ENCODE results near the gene ZNF615.
A peak's percentile ranks its signal among the peaks of the same experiment; 100 is the strongest.

ZNF615 gene

DNA sequence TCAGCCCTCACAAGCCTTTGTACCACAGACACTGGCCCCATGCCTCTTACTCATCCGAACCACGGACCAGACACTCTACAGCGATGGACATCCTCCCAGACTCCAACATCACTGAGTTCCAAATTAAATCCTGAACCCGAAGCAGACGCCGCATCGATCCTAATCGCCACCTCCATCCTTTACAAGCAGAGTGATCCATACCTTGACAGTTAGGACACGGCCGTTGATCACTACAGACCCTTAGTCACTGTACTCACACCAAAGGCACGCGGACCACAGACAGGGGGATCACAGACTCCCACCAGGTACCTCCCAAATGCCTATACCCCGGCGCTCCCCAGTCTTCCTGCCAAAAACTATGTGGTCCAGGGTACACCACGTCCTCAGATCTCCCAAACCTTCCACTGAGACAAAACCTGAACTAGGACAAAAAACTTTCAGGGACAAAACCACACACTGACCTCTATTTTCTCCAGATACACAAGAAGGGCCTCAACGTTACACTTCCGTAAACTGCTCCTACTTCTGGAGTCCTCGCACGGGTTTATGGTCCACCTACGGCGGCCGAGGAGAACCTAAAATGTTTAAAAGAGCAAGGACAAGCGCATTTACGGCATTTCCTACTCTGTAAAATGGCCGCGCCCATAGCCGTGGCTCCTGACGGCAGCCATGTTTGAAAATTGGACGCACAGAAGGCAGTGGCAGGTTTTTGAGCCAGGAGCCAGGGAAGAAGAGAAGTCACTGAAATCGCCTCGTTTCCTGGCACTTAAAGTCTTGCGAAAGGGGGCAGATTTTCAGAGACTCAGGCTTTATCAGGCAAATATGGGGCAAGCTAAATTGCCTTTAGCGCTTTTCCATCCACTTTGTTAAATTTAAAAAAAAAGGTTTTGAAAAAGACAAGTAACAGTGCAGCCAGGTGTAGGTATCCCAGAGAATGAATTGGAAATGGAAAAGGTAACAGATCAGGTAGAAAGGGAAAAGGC lies 21.4 kb downstream of the ZNF615 start, which contains the start of gene ZNF350 (continued):
- TF ChIP-seq, protein P1, sequence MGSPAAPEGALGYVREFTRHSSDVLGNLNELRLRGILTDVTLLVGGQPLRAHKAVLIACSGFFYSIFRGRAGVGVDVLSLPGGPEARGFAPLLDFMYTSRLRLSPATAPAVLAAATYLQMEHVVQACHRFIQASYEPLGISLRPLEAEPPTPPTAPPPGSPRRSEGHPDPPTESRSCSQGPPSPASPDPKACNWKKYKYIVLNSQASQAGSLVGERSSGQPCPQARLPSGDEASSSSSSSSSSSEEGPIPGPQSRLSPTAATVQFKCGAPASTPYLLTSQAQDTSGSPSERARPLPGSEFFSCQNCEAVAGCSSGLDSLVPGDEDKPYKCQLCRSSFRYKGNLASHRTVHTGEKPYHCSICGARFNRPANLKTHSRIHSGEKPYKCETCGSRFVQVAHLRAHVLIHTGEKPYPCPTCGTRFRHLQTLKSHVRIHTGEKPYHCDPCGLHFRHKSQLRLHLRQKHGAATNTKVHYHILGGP (tag by site-specific recombination; IDR thresholded peaks at IDR 0.05): no peak
- TF ChIP-seq ZNF169 (tag by site-specific recombination; IDR thresholded peaks at IDR 0.05) (no peak), MYNN (tag by site-specific recombination; IDR thresholded peaks at IDR 0.05; ENCODE audit: borderline replicate concordance) (no peak), ZXDB (tag by site-specific recombination; IDR thresholded peaks at IDR 0.05) (peak; percentile 90), GLI2 (tag by site-specific recombination; IDR thresholded peaks at IDR 0.05; ENCODE audit: borderline replicate concordance, low read depth) (no peak), EGR2 (tag by site-specific recombination; IDR thresholded peaks at IDR 0.05; ENCODE audit: low read depth) (no peak), ZNF19 (tag by site-specific recombination; IDR thresholded peaks at IDR 0.05; ENCODE audit: low read depth) (no peak), OVOL3 (tag by site-specific recombination; IDR thresholded peaks at IDR 0.05) (no peak), ZNF394 (tag by site-specific recombination; IDR thresholded peaks at IDR 0.05; ENCODE audit: borderline replicate concordance) (no peak), ZFP37 (tag by site-specific recombination; IDR thresholded peaks at IDR 0.05) (0 out of 2 replicates have a peak, but pooled peaks have one; percentile 57), ZNF404 (tag by site-specific recombination; IDR thresholded peaks at IDR 0.05) (no peak), ZNF391 (tag by site-specific recombination; IDR thresholded peaks at IDR 0.05; ENCODE audit: borderline replicate concordance, low read depth) (no peak; the same call in 1 of the 2 replicates), ZSCAN16 (tag by site-specific recombination; IDR thresholded peaks at IDR 0.05) (no peak), KLF16 (tag by site-specific recombination; IDR thresholded peaks at IDR 0.05) (no peak), SP7 (tag by site-specific recombination; IDR thresholded peaks at IDR 0.05) (peak; percentile 37), ZFP69B (tag by site-specific recombination; IDR thresholded peaks at IDR 0.05) (no peak; the same call in 1 of the 2 replicates), ZNF112 (tag by site-specific recombination; IDR thresholded peaks at IDR 0.05) (no peak), ZNF350 (tag by site-specific recombination; IDR thresholded peaks at IDR 0.05) (peak; percentile 89), ZNF544 (tag by site-specific recombination; IDR thresholded peaks at IDR 0.05) (no peak)
- TF ChIP-seq, protein P2, sequence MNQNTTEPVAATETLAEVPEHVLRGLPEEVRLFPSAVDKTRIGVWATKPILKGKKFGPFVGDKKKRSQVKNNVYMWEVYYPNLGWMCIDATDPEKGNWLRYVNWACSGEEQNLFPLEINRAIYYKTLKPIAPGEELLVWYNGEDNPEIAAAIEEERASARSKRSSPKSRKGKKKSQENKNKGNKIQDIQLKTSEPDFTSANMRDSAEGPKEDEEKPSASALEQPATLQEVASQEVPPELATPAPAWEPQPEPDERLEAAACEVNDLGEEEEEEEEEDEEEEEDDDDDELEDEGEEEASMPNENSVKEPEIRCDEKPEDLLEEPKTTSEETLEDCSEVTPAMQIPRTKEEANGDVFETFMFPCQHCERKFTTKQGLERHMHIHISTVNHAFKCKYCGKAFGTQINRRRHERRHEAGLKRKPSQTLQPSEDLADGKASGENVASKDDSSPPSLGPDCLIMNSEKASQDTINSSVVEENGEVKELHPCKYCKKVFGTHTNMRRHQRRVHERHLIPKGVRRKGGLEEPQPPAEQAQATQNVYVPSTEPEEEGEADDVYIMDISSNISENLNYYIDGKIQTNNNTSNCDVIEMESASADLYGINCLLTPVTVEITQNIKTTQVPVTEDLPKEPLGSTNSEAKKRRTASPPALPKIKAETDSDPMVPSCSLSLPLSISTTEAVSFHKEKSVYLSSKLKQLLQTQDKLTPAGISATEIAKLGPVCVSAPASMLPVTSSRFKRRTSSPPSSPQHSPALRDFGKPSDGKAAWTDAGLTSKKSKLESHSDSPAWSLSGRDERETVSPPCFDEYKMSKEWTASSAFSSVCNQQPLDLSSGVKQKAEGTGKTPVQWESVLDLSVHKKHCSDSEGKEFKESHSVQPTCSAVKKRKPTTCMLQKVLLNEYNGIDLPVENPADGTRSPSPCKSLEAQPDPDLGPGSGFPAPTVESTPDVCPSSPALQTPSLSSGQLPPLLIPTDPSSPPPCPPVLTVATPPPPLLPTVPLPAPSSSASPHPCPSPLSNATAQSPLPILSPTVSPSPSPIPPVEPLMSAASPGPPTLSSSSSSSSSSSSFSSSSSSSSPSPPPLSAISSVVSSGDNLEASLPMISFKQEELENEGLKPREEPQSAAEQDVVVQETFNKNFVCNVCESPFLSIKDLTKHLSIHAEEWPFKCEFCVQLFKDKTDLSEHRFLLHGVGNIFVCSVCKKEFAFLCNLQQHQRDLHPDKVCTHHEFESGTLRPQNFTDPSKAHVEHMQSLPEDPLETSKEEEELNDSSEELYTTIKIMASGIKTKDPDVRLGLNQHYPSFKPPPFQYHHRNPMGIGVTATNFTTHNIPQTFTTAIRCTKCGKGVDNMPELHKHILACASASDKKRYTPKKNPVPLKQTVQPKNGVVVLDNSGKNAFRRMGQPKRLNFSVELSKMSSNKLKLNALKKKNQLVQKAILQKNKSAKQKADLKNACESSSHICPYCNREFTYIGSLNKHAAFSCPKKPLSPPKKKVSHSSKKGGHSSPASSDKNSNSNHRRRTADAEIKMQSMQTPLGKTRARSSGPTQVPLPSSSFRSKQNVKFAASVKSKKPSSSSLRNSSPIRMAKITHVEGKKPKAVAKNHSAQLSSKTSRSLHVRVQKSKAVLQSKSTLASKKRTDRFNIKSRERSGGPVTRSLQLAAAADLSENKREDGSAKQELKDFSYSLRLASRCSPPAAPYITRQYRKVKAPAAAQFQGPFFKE (tag by site-specific recombination; IDR thresholded peaks at IDR 0.05; ENCODE audit: borderline replicate concordance): no peak
- TF ChIP-seq, protein P3, sequence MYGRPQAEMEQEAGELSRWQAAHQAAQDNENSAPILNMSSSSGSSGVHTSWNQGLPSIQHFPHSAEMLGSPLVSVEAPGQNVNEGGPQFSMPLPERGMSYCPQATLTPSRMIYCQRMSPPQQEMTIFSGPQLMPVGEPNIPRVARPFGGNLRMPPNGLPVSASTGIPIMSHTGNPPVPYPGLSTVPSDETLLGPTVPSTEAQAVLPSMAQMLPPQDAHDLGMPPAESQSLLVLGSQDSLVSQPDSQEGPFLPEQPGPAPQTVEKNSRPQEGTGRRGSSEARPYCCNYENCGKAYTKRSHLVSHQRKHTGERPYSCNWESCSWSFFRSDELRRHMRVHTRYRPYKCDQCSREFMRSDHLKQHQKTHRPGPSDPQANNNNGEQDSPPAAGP (tag by site-specific recombination; IDR thresholded peaks at IDR 0.05): no peak
- TF ChIP-seq, protein P4, sequence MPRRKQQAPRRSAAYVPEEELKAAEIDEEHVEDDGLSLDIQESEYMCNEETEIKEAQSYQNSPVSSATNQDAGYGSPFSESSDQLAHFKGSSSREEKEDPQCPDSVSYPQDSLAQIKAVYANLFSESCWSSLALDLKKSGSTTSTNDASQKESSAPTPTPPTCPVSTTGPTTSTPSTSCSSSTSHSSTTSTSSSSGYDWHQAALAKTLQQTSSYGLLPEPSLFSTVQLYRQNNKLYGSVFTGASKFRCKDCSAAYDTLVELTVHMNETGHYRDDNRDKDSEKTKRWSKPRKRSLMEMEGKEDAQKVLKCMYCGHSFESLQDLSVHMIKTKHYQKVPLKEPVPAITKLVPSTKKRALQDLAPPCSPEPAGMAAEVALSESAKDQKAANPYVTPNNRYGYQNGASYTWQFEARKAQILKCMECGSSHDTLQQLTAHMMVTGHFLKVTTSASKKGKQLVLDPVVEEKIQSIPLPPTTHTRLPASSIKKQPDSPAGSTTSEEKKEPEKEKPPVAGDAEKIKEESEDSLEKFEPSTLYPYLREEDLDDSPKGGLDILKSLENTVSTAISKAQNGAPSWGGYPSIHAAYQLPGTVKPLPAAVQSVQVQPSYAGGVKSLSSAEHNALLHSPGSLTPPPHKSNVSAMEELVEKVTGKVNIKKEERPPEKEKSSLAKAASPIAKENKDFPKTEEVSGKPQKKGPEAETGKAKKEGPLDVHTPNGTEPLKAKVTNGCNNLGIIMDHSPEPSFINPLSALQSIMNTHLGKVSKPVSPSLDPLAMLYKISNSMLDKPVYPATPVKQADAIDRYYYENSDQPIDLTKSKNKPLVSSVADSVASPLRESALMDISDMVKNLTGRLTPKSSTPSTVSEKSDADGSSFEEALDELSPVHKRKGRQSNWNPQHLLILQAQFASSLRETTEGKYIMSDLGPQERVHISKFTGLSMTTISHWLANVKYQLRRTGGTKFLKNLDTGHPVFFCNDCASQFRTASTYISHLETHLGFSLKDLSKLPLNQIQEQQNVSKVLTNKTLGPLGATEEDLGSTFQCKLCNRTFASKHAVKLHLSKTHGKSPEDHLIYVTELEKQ (tag by site-specific recombination; IDR thresholded peaks at IDR 0.05; ENCODE audit: borderline replicate concordance): no peak
- TF ChIP-seq, protein P5, sequence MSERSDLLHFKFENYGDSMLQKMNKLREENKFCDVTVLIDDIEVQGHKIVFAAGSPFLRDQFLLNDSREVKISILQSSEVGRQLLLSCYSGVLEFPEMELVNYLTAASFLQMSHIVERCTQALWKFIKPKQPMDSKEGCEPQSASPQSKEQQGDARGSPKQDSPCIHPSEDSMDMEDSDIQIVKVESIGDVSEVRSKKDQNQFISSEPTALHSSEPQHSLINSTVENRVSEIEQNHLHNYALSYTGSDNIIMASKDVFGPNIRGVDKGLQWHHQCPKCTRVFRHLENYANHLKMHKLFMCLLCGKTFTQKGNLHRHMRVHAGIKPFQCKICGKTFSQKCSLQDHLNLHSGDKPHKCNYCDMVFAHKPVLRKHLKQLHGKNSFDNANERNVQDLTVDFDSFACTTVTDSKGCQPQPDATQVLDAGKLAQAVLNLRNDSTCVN (tag by site-specific recombination; optimal IDR thresholded peaks at IDR 0.05): no peak
- TF ChIP-seq, protein P6, sequence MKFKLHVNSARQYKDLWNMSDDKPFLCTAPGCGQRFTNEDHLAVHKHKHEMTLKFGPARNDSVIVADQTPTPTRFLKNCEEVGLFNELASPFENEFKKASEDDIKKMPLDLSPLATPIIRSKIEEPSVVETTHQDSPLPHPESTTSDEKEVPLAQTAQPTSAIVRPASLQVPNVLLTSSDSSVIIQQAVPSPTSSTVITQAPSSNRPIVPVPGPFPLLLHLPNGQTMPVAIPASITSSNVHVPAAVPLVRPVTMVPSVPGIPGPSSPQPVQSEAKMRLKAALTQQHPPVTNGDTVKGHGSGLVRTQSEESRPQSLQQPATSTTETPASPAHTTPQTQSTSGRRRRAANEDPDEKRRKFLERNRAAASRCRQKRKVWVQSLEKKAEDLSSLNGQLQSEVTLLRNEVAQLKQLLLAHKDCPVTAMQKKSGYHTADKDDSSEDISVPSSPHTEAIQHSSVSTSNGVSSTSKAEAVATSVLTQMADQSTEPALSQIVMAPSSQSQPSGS (tag by site-specific recombination; IDR thresholded peaks at IDR 0.05; ENCODE audit: low read depth): no peak

All from HEK293 (cell line).